B cell (primary cell): ENCODE results near the gene HCN2. TPM values are rescaled to one million over a fixed set of nuclear protein-coding genes. Genes with fewer than 3 reads are reported as not detected.

Source experiments
- ATAC-seq: fragments of 200-7000 bp; cut with Tn5 transposase; one replicate; pipeline ENCODE4 v1.10.0; 2021; ENCODE audit warnings: low read depth, mild to moderate bottlenecking, moderate number of reproducible peaks, moderate library complexity
- CTCF ChIA-PET: fragments of 350-600 bp; sonication (Branson Sonifier 250); formaldehyde crosslinking; loops from one replicate; lab custom pipeline; 2021; ENCODE audit warnings: antibody characterized with exemption, inconsistent platforms; lab: Charles Lee
- POLR2A ChIA-PET: fragments of 350-600 bp; sonication (Branson Sonifier 250); formaldehyde crosslinking; loops from one replicate; lab custom pipeline; 2021; ENCODE audit warnings: antibody characterized with exemption; lab: Charles Lee
- DNase-seq: peaks from one replicate; pipeline ENCODE4 v3.0.0; 2013
- H2AFZ ChIP-seq: 2 replicates; pipeline ENCODE4 v1.6.1; 2012; ENCODE audit warnings: mild to moderate bottlenecking, low read depth, low read length; ENCODE audit not compliant: insufficient read depth, poor library complexity, severe bottlenecking
- H3K27ac ChIP-seq, 2 donors: 1 replicate in 1 of 2; 2 replicates in 1 of 2; pipeline ENCODE4 v1.5.1; 2012 to 2013; ENCODE audit warnings: low read length in 2 of 2, mild to moderate bottlenecking in 2 of 2, moderate library complexity in 1 of 2
- H3K27me3 ChIP-seq, 4 experiments: fragments of 200-600 bp in 1 of 4; sonication (generic) in 1 of 4; replicated peaks in 1 of 4; 1 replicate in 2 of 4; 2 replicates in 2 of 4; pipeline versions ENCODE4 v1.6.1 to v1.7.0; 2013 to 2016; ENCODE audit warnings: low read length in 3 of 4, mild to moderate bottlenecking in 2 of 4, mixed read lengths in 1 of 4, moderate library complexity in 1 of 4; ENCODE audit not compliant: insufficient read depth in 4 of 4, control insufficient read depth in 3 of 4; ENCODE audit errors: control extremely low read depth in 1 of 4
- H3K36me3 ChIP-seq, 2 experiments: replicated peaks in 1 of 2; 1 replicate in 1 of 2; 2 replicates in 1 of 2; pipeline versions ENCODE4 v1.6.1 to v1.7.1; 2013; ENCODE audit warnings: low read length in 1 of 2; ENCODE audit not compliant: insufficient read depth in 2 of 2, control insufficient read depth in 1 of 2; ENCODE audit errors: control extremely low read depth in 1 of 2, extremely low read depth in 1 of 2
- H3K4me1 ChIP-seq, 2 donors: fragments of 200-600 bp in 1 of 2; sonication (generic) in 1 of 2; 1 replicate in 1 of 2; 2 replicates in 1 of 2; pipeline versions ENCODE4 v1.5.1 to v1.6.1; 2013 to 2017; ENCODE audit warnings: low read length in 2 of 2; ENCODE audit not compliant: control insufficient read depth in 2 of 2, insufficient read depth in 2 of 2
- H3K4me2 ChIP-seq: replicated peaks from 2 replicates; pipeline ENCODE3; 2012; ENCODE audit warnings: mild to moderate bottlenecking, low read depth, low read length; ENCODE audit not compliant: poor library complexity, severe bottlenecking
- H3K4me3 ChIP-seq, 5 experiments: fragments of 200-600 bp in 1 of 5; sonication (generic) in 1 of 5; 1 replicate in 3 of 5; 2 replicates in 2 of 5; pipeline versions ENCODE4 v1.5.1 to v1.7.0; 2011 to 2016; ENCODE audit warnings: low read length in 4 of 5, mild to moderate bottlenecking in 4 of 5, low read depth in 2 of 5, control low read depth in 1 of 5, moderate library complexity in 1 of 5; ENCODE audit not compliant: insufficient read depth in 1 of 5; ENCODE audit errors: control extremely low read depth in 1 of 5, extremely low read depth in 1 of 5
- H3K79me2 ChIP-seq: fragments of 200-600 bp; sonication (generic); one replicate; pipeline ENCODE4 v1.6.0; 2016; ENCODE audit warnings: low read length; ENCODE audit not compliant: control insufficient read depth, insufficient read depth
- H3K9ac ChIP-seq: fragments of 200-600 bp; sonication (generic); 2 replicates; pipeline ENCODE4 v1.6.1; 2017; ENCODE audit warnings: mild to moderate bottlenecking, low read length, moderate library complexity
- H3K9me3 ChIP-seq, 3 donors: one replicate each; pipeline versions ENCODE4 v1.6.1 to v1.7.1; 2013; ENCODE audit warnings: low read length in 2 of 3; ENCODE audit not compliant: control insufficient read depth in 2 of 3, insufficient read depth in 1 of 3; ENCODE audit errors: control extremely low read depth in 1 of 3
- H4K20me1 ChIP-seq: 2 replicates; pipeline ENCODE4 v1.6.0; 2012; ENCODE audit warnings: mild to moderate bottlenecking, low read length; ENCODE audit not compliant: insufficient read depth, control insufficient read depth, poor library complexity, severe bottlenecking
- H3K27ac Mint-ChIP-seq: one replicate; pipeline ENCODE4 v1.8.0; 2021; ENCODE audit warnings: mixed read lengths
- H3K27me3 Mint-ChIP-seq: one replicate; pipeline ENCODE4 v1.8.0; 2021; ENCODE audit warnings: mixed read lengths
- H3K4me1 Mint-ChIP-seq: one replicate; pipeline ENCODE4 v1.8.0; 2021; ENCODE audit warnings: mixed read lengths
- H3K4me3 Mint-ChIP-seq: one replicate; pipeline ENCODE4 v1.8.0; 2021; ENCODE audit warnings: mixed read lengths
- H3K9me3 Mint-ChIP-seq: one replicate; pipeline ENCODE4 v1.8.0; 2022; ENCODE audit warnings: mixed read lengths; ENCODE audit not compliant: insufficient read depth
- CTCF ChIP-seq: fragments of 200-600 bp; IDR thresholded peaks from one replicate; pipeline ENCODE4 v1.8.0; 2022; ENCODE audit warnings: antibody characterized with exemption, mild to moderate bottlenecking
- EZH2 ChIP-seq: IDR thresholded peaks from 2 replicates; pipeline ENCODE4 v1.6.1; 2012; ENCODE audit warnings: borderline replicate concordance, low read depth, mild to moderate bottlenecking, moderate library complexity, low read length; ENCODE audit not compliant: insufficient read depth, poor library complexity, severe bottlenecking
- WGBS: methylation state at CpG from one replicate; pipeline ENCODE4 v1.1.5; 2013; ENCODE audit warnings: missing lambda C conversion rate; ENCODE audit not compliant: insufficient coverage; 5-methylcytosine and 5-hydroxymethylcytosine counted together
- intact Hi-C: fragments of 100-400 bp; cut with micrococcal nuclease; formaldehyde crosslinking; loops from one replicate; pipeline ENCODE4 v1.10.0; 2022
- polyA plus RNA-seq: library from polyadenylated mRNA; depleted of rRNA; stranded (reverse); fragments of >200 nt; gene quantifications from 2 replicates; pipeline ENCODE4 v1.2.3, GENCODE V29; 2012
- total RNA-seq, 2 donors: library from RNA; stranded (reverse); fragments of 120-200 nt in 1 of 2; gene quantifications; 1 replicate in 1 of 2; 2 replicates in 1 of 2; pipeline versions ENCODE4 v1.2.3 to v1.2.4, GENCODE V29; 2013 to 2022

The HCN2 gene
- total and polyA plus RNA-seq, 2 donors (not counting 1 experiment from before 2014, with no cell fraction given): 0.27 to 0.57 TPM

GRCh38 chr19:572140-572742, 17.4 kb upstream of the HCN2 start, which contains the start of gene BSG:
Gene BSG (plus strand): TSS chr19:572596. CDS start chr19:572635, 39 bp downstream.
- Mint-ChIP-seq H3K9me3 (no peaks in the 10 kb centered on the region), H3K27me3 (no peaks in the 10 kb centered on the region), H3K27ac (peak within 1 kb of the TSS; percentile 99), H3K4me1 (peaks cover 35% of the 10 kb centered on the region), H3K4me3 (peak within 1 kb of the TSS; percentile 99)
- intact Hi-C loops: loop anchor here (1.0 to 5.0 kb wide), 6 partner anchors 17 to 835 kb away; partner anchors contain the start of genes CDC34, DAZAP1, HCN2 and POLRMT
- Histone ChIP-seq H2AFZ (peak within 1 kb of the TSS; percentile 85), H3K27me3 (no peaks in the 10 kb centered on the region), H4K20me1 (peaks cover 42% of the 10 kb centered on the region), H3K36me3 (no peaks in the 10 kb centered on the region), H3K4me1 (peaks cover 19 to 33% of the 10 kb centered on the region in 2 donors), H3K9me3 (no peaks in the 10 kb centered on the region), H3K27ac (peak within 1 kb of the TSS; percentile 85 to 89), H3K9ac (peak within 1 kb of the TSS; percentile 87), H3K4me2 (peak within 1 kb of the TSS; percentile 96), H3K79me2 (peaks cover 48% of the 10 kb centered on the region), H3K4me3 (peak within 1 kb of the TSS; percentile 69 to 89 (median 81))
- WGBS: under 1% methylated on average over 78 of the region's 79 CpGs
- ChIA-PET CTCF (interaction anchor here (0.8 kb wide), 1 partner anchor 61 kb away, joined by 4 read pairs; no protein-coding TSS in a partner anchor), POLR2A (interaction anchor here (0.8 to 1.8 kb wide), 3 partner anchors 41 to 109 kb away, joined by 3 to 4 read pairs (median 3); partner anchors contain the start of genes CDC34 and TPGS1)
- ATAC-seq: peak; percentile 78
- DNase-seq: peak; percentile 99
- TF ChIP-seq EZH2 (no peak), CTCF (no peak)
